Ectodermal cell (in vitro differentiated cells): Measurements from ENCODE around the gene CNGA4. TPM values are rescaled to one million over a fixed set of nuclear protein-coding genes. Genes with fewer than 3 reads are reported as not detected.

ENCODE experiments used
- H3K27ac ChIP-seq: 2 replicates; pipeline ENCODE4 v1.7.0; 2013; ENCODE audit warnings: mild to moderate bottlenecking, low read depth, low read length; ENCODE audit not compliant: insufficient read depth, poor library complexity, severe bottlenecking
- H3K27me3 ChIP-seq: 2 replicates; pipeline ENCODE4 v1.7.0; 2013; ENCODE audit warnings: mild to moderate bottlenecking, low read length; ENCODE audit not compliant: insufficient read depth, control insufficient read depth, poor library complexity, severe bottlenecking
- H3K36me3 ChIP-seq: one replicate; pipeline ENCODE4 v1.7.0; 2013; ENCODE audit warnings: low read length; ENCODE audit not compliant: control insufficient read depth, insufficient read depth
- H3K4me1 ChIP-seq: one replicate; pipeline ENCODE4 v1.7.0; 2013; ENCODE audit warnings: low read length; ENCODE audit not compliant: control insufficient read depth, insufficient read depth
- H3K4me3 ChIP-seq: 2 replicates; pipeline ENCODE4 v1.7.0; 2013; ENCODE audit warnings: low read depth, low read length, control low read depth; ENCODE audit not compliant: insufficient read depth
- H3K9me3 ChIP-seq: 2 replicates; pipeline ENCODE4 v1.7.0; 2013; ENCODE audit warnings: mild to moderate bottlenecking, low read length, moderate library complexity; ENCODE audit not compliant: control insufficient read depth
- WGBS, 2 experiments: methylation state at CpG; one replicate each; pipeline ENCODE4 v1.1.7; 2013; ENCODE audit warnings: missing lambda C conversion rate in 2 of 2; 5-methylcytosine and 5-hydroxymethylcytosine counted together
- polyA plus RNA-seq, 4 experiments: library from polyadenylated mRNA; stranded (reverse); fragments of 50-300 nt; gene quantifications; one replicate each; pipeline ENCODE4 v1.2.3, GENCODE V29; 2013

The CNGA4 gene
- 1.8 TPM for polyA plus RNA-seq (2013, experiment 1 of 4)
- 1.7 TPM for polyA plus RNA-seq (2013, experiment 2 of 4)
- polyA plus RNA-seq (2013, experiment 3 of 4): 1.3 TPM
- polyA plus RNA-seq (2013, experiment 4 of 4): 2.1 TPM

GRCh38 chr11:6238902-6239301 lies at the start of gene CNGA4:
TSS of gene CNGA4 (plus strand) at chr11:6239089. CDS start at chr11:6239207, 118 bp downstream.
- Histone ChIP-seq H3K4me3 (no peak within 1 kb of the TSS), H3K9me3 (no peaks in the 10 kb centered on the region), H3K4me1 (no peaks in the 10 kb centered on the region), H3K27me3 (no peaks in the 10 kb centered on the region), H3K27ac (no peak within 1 kb of the TSS), H3K36me3 (no peaks in the 10 kb centered on the region)
- 82 to 86% methylated on average over 1 of the region's 1 CpG for whole genome bisulfite sequencing, 2 experiments

GRCh38 chr11:6191742-6192141 lies 47.1 kb upstream of the CNGA4 start:
- H3K4me1 ChIP-seq: no peaks in the 10 kb centered on the region
- no peaks in the 10 kb centered on the region for H3K36me3 ChIP-seq
- H3K9me3 ChIP-seq: no peaks in the 10 kb centered on the region
- no peak overlapping the region for H3K4me3 ChIP-seq
- no peaks in the 10 kb centered on the region for H3K27me3 ChIP-seq
- H3K27ac ChIP-seq: no peak overlapping the region

GRCh38 chr11:6194065-6194581 lies 44.8 kb upstream of the CNGA4 start:
- no peak overlapping the region for H3K4me3 ChIP-seq
- H3K27me3 ChIP-seq: no peaks in the 10 kb centered on the region
- WGBS, 2 experiments: 71 to 89% methylated on average over 1 of the region's 1 CpG
- no peak overlapping the region for H3K27ac ChIP-seq
- no peaks in the 10 kb centered on the region for H3K9me3 ChIP-seq
- no peaks in the 10 kb centered on the region for H3K4me1 ChIP-seq
- no peaks in the 10 kb centered on the region for H3K36me3 ChIP-seq

- H3K27ac ChIP-seq: no peak overlapping the region
- no peak overlapping the region for H3K4me3 ChIP-seq
- WGBS, 2 experiments: 63 to 67% methylated on average over 3 to 4 of the region's 4 CpGs
These were observed 42.5 kb upstream of the CNGA4 start for GRCh38 chr11:6196396-6196795.

GRCh38 chr11:6197466-6198200 lies 41.3 kb upstream of the CNGA4 start:
- Histone ChIP-seq H3K4me3 (no peak overlapping the region), H3K4me1 (no peaks in the 10 kb centered on the region), H3K27ac (no peak overlapping the region), H3K27me3 (no peaks in the 10 kb centered on the region), H3K36me3 (no peaks in the 10 kb centered on the region), H3K9me3 (no peaks in the 10 kb centered on the region)
- WGBS, 2 experiments: 93 to 94% methylated on average over 4 of the region's 4 CpGs

More at GRCh38 chr11:6196396-6196795, 42.5 kb upstream of the CNGA4 start:
- Histone ChIP-seq H3K36me3 (no peaks in the 10 kb centered on the region), H3K9me3 (no peaks in the 10 kb centered on the region), H3K27me3 (no peaks in the 10 kb centered on the region), H3K4me1 (no peaks in the 10 kb centered on the region)

- Histone ChIP-seq H3K4me1 (no peaks in the 10 kb centered on the region), H3K27me3 (no peaks in the 10 kb centered on the region), H3K36me3 (no peaks in the 10 kb centered on the region), H3K27ac (no peak within 1 kb of the TSS), H3K9me3 (no peaks in the 10 kb centered on the region), H3K4me3 (no peak within 1 kb of the TSS)
- 94 to 96% methylated on average over 5 of the region's 5 CpGs for WGBS, 2 experiments
These were observed 39.6 kb upstream of the CNGA4 start, which contains the start of gene OR52W1 for GRCh38 chr11:6199174-6199810. TSS of gene OR52W1 (plus strand) at chr11:6199224. CDS start at chr11:6199224, 0 bp downstream.

- H3K27ac ChIP-seq: no peak overlapping the region
- no peaks in the 10 kb centered on the region for H3K9me3 ChIP-seq
- no peaks in the 10 kb centered on the region for H3K4me1 ChIP-seq
- WGBS, 2 experiments: 78% methylated on average over 4 of the region's 4 CpGs
- no peak overlapping the region for H3K4me3 ChIP-seq
- no peaks in the 10 kb centered on the region for H3K27me3 ChIP-seq
- no peaks in the 10 kb centered on the region for H3K36me3 ChIP-seq
These were observed 37.9 kb upstream of the CNGA4 start for GRCh38 chr11:6200975-6201374.

- no peaks in the 10 kb centered on the region for H3K36me3 ChIP-seq
- H3K4me3 ChIP-seq: no peak overlapping the region
- no peaks in the 10 kb centered on the region for H3K27me3 ChIP-seq
- H3K4me1 ChIP-seq: no peaks in the 10 kb centered on the region
- H3K27ac ChIP-seq: no peak overlapping the region
- WGBS, 2 experiments: 88 to 92% methylated on average over 2 of the region's 2 CpGs
- H3K9me3 ChIP-seq: no peaks in the 10 kb centered on the region
These were observed 37.4 kb upstream of the CNGA4 start for GRCh38 chr11:6201481-6201880.

GRCh38 chr11:6202041-6202440 lies 36.8 kb upstream of the CNGA4 start:
- H3K4me1 ChIP-seq: no peaks in the 10 kb centered on the region
- 94 to 96% methylated on average over 1 of the region's 1 CpG for WGBS, 2 experiments
- H3K9me3 ChIP-seq: no peaks in the 10 kb centered on the region
- H3K36me3 ChIP-seq: no peaks in the 10 kb centered on the region
- no peaks in the 10 kb centered on the region for H3K27me3 ChIP-seq
- H3K4me3 ChIP-seq: no peak overlapping the region
- H3K27ac ChIP-seq: no peak overlapping the region

- WGBS, 2 experiments: 89 to 93% methylated on average over 3 of the region's 3 CpGs
These were observed 35.6 kb upstream of the CNGA4 start for GRCh38 chr11:6203327-6203726.

More at GRCh38 chr11:6203327-6203726, 35.6 kb upstream of the CNGA4 start:
- Histone ChIP-seq H3K36me3 (no peaks in the 10 kb centered on the region), H3K9me3 (no peaks in the 10 kb centered on the region), H3K4me1 (no peaks in the 10 kb centered on the region), H3K27ac (no peak overlapping the region), H3K27me3 (no peaks in the 10 kb centered on the region), H3K4me3 (no peak overlapping the region)
